Breast epithelium (tissue), 3 donors: ENCODE results near the gene TMEM273.

Experiments
- POLR2A ChIP-seq: fragments of 450-650 bp; IDR thresholded peaks from one replicate; pipeline ENCODE4 v1.6.1; 2016; ENCODE audit warnings: antibody characterized with exemption, mild to moderate bottlenecking, moderate library complexity
- POLR2AphosphoS5 ChIP-seq, 3 donors: sonication (generic); formaldehyde crosslinking; IDR thresholded peaks; one replicate each; pipeline ENCODE4 v1.6.1; 2017; ENCODE audit warnings: antibody characterized with exemption in 3 of 3
- TF ChIP-seq, protein P1 (sequence below), 3 donors: fragments of 450-650 bp; IDR thresholded peaks; one replicate each; pipeline ENCODE4 v1.5.1; 2016 to 2017; ENCODE audit warnings: antibody characterized with exemption in 3 of 3, mild to moderate bottlenecking in 3 of 3, moderate library complexity in 3 of 3

DNA sequence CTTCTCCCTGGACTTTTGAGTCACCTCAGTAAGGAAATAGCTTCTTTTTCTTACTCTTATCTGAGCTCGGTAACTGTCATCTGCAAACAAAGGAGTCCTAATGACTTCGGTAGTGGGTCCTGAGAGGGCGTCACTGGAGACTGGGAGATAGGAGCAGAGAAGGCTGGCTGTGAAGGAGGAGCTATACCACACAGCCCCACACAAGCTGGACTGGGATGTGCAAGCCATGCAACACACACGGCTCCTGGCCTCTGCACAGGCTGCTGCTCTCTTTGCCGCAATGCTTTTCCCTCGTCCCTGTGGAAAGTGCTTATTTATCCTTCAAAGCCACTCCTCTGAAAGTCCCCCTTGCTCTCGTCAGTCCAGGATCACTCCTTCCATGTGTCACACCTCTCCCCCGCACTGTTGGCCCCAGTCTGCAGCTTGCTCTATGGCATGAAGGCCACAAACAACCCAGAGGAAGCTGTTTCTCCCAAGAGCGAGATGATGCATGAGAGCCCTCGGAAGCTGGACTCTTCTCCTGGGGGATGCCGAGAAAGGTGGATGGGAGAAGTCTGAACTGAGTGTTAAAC is 14.9 kb downstream of the TMEM273 start:
- TF ChIP-seq POLR2A, result no peak
- TF ChIP-seq, protein P1, sequence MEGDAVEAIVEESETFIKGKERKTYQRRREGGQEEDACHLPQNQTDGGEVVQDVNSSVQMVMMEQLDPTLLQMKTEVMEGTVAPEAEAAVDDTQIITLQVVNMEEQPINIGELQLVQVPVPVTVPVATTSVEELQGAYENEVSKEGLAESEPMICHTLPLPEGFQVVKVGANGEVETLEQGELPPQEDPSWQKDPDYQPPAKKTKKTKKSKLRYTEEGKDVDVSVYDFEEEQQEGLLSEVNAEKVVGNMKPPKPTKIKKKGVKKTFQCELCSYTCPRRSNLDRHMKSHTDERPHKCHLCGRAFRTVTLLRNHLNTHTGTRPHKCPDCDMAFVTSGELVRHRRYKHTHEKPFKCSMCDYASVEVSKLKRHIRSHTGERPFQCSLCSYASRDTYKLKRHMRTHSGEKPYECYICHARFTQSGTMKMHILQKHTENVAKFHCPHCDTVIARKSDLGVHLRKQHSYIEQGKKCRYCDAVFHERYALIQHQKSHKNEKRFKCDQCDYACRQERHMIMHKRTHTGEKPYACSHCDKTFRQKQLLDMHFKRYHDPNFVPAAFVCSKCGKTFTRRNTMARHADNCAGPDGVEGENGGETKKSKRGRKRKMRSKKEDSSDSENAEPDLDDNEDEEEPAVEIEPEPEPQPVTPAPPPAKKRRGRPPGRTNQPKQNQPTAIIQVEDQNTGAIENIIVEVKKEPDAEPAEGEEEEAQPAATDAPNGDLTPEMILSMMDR (IDR thresholded peaks at IDR 0.05), result no peak
- no peak for TF ChIP-seq POLR2AphosphoS5 (IDR thresholded peaks at IDR 0.05)
